ENCODE data around the gene NOP10. TPM values are rescaled to one million over a fixed set of nuclear protein-coding genes. Genes with fewer than 3 reads are reported as not detected.

Gene NOP10
- total and polyA plus RNA-seq, 3 donors from 2014 or later = 75.5 to 86.2 (median 79.8) TPM

- no peaks in the 10 kb centered on the region for H3K27me3 ChIP-seq
- WGBS, 2 donors = 87 to 89% methylated on average over 4 of the region's 4 CpGs
- TF ChIP-seq CTCF (IDR thresholded peaks at IDR 0.05) = no peak
- TF ChIP-seq POLR2A (IDR thresholded peaks at IDR 0.05) = no peak
- H3K36me3 ChIP-seq (ENCODE audit: low read depth, missing control alignments) = no peaks in the 10 kb centered on the region
- H3K4me3 ChIP-seq = no peak overlapping the region
- intact Hi-C loops (cut with DNase I; ENCODE audit: low total_unique reads) = no loop called here
- DNase-seq = no peak
- H3K9me3 ChIP-seq = no peaks in the 10 kb centered on the region
- H3K4me1 ChIP-seq = peaks cover 3% of the 10 kb centered on the region
- H3K27ac ChIP-seq = no peak overlapping the region
Measured at GRCh38 chr15:34334672-34335071, 8.3 kb downstream of the NOP10 start.

- Histone ChIP-seq H3K36me3 (ENCODE audit: low read depth, missing control alignments) (no peaks in the 10 kb centered on the region), H3K4me1 (peaks cover 3% of the 10 kb centered on the region), H3K27me3 (no peaks in the 10 kb centered on the region), H3K27ac (no peak overlapping the region), H3K9me3 (no peaks in the 10 kb centered on the region), H3K4me3 (no peak overlapping the region)
- TF ChIP-seq CTCF (IDR thresholded peaks at IDR 0.05) = no peak
- TF ChIP-seq POLR2A (IDR thresholded peaks at IDR 0.05) = no peak
- no peak for DNase-seq
- intact Hi-C loops (cut with DNase I; ENCODE audit: low total_unique reads) = no loop called here
- 92 to 97% methylated on average over 6 of the region's 6 CpGs for WGBS, 2 donors
Measured at GRCh38 chr15:34332553-34333120, 10.3 kb downstream of the NOP10 start.

- TF ChIP-seq CTCF (IDR thresholded peaks at IDR 0.05) (no peak), POLR2A (IDR thresholded peaks at IDR 0.05) (no peak)
- no peak for DNase-seq
- no peak overlapping the region for H3K4me3 ChIP-seq
- H3K27me3 ChIP-seq = no peaks in the 10 kb centered on the region
- no peaks in the 10 kb centered on the region for H3K4me1 ChIP-seq
- no peak overlapping the region for H3K27ac ChIP-seq
- H3K9me3 ChIP-seq = no peaks in the 10 kb centered on the region
- 68 to 78% methylated on average over 2 of the region's 2 CpGs for WGBS, 2 donors
- intact Hi-C loops (cut with DNase I; ENCODE audit: low total_unique reads) = no loop called here
- no peaks in the 10 kb centered on the region for H3K36me3 ChIP-seq (ENCODE audit: low read depth, missing control alignments)
Measured at GRCh38 chr15:34331809-34332208, 11.1 kb downstream of the NOP10 start.

- no peak for TF ChIP-seq POLR2A (IDR thresholded peaks at IDR 0.05)
- TF ChIP-seq CTCF (IDR thresholded peaks at IDR 0.05) = no peak
- no peak for DNase-seq
- WGBS, 2 donors = 90 to 95% methylated on average over 5 of the region's 5 CpGs
- intact Hi-C loops (cut with DNase I; ENCODE audit: low total_unique reads) = no loop called here
- Histone ChIP-seq H3K27me3 (no peaks in the 10 kb centered on the region), H3K4me1 (no peaks in the 10 kb centered on the region), H3K36me3 (ENCODE audit: low read depth, missing control alignments) (no peaks in the 10 kb centered on the region), H3K9me3 (no peaks in the 10 kb centered on the region), H3K4me3 (no peak overlapping the region), H3K27ac (no peak overlapping the region)
Measured at GRCh38 chr15:34330279-34330678, 12.7 kb downstream of the NOP10 start.

- Histone ChIP-seq H3K4me1 (no peaks in the 10 kb centered on the region), H3K27me3 (no peaks in the 10 kb centered on the region), H3K27ac (no peak overlapping the region), H3K36me3 (ENCODE audit: low read depth, missing control alignments) (no peaks in the 10 kb centered on the region), H3K4me3 (no peak overlapping the region), H3K9me3 (no peaks in the 10 kb centered on the region)
- 76 to 79% methylated on average over 2 of the region's 2 CpGs for WGBS, 2 donors
- no peak for DNase-seq
- TF ChIP-seq CTCF (IDR thresholded peaks at IDR 0.05) (no peak), POLR2A (IDR thresholded peaks at IDR 0.05) (no peak)
- intact Hi-C loops (cut with DNase I; ENCODE audit: low total_unique reads) = no loop called here
Measured at GRCh38 chr15:34329006-34329405, 13.9 kb downstream of the NOP10 start.

Data from testis (tissue), 3 donors.